Smooth muscle cell (in vitro differentiated cells): ENCODE measurements around the gene HELZ. TPM values are rescaled to one million over a fixed set of nuclear protein-coding genes. Genes with fewer than 3 reads are reported as not detected.
"Not testable (repeated sequence)": the region's sequence is repeated elsewhere in the genome, so short reads cannot be mapped to it uniquely, and the experiment has no call there.

Source experiments
- DNase-seq: peaks from one replicate; lab custom pipeline; 2025; ENCODE audit not compliant: unreplicated experiment; lab: John Stamatoyannopoulos, UW
- H2AFZ ChIP-seq: fragments of 200-600 bp; sonication (generic); 2 replicates; pipeline ENCODE4 v1.6.0; 2016; ENCODE audit warnings: antibody characterized with exemption, low read depth, mild to moderate bottlenecking
- H3F3A ChIP-seq: fragments of 200-600 bp; sonication (generic); 2 replicates; pipeline ENCODE4 v1.6.0; 2017; ENCODE audit warnings: antibody characterized with exemption, low read depth
- H3K27ac ChIP-seq: fragments of 200-600 bp; sonication (generic); 2 replicates; pipeline ENCODE4 v1.5.1; 2016; ENCODE audit warnings: low read depth, mild to moderate bottlenecking
- H3K27me3 ChIP-seq: fragments of 200-600 bp; sonication (generic); 2 replicates; pipeline ENCODE4 v1.6.1; 2016; ENCODE audit warnings: low read depth, mild to moderate bottlenecking
- H3K36me3 ChIP-seq: fragments of 200-600 bp; sonication (generic); 2 replicates; pipeline ENCODE4 v1.5.1; 2016; ENCODE audit warnings: low read depth
- H3K4me1 ChIP-seq: fragments of 200-600 bp; sonication (generic); 2 replicates; pipeline ENCODE4 v1.5.1; 2016; ENCODE audit warnings: low read depth
- H3K4me2 ChIP-seq: fragments of 200-600 bp; sonication (generic); 2 replicates; pipeline ENCODE4 v1.6.0; 2016; ENCODE audit warnings: mild to moderate bottlenecking
- H3K4me3 ChIP-seq: fragments of 200-600 bp; sonication (generic); 2 replicates; pipeline ENCODE4 v1.5.1; 2016; ENCODE audit warnings: mild to moderate bottlenecking
- H3K79me2 ChIP-seq: fragments of 200-600 bp; sonication (generic); 2 replicates; pipeline ENCODE4 v1.6.0; 2016; ENCODE audit warnings: low read depth, mild to moderate bottlenecking
- H3K9ac ChIP-seq: fragments of 200-600 bp; sonication (generic); 2 replicates; pipeline ENCODE4 v1.6.0; 2016; ENCODE audit warnings: low read depth
- H3K9me3 ChIP-seq: fragments of 200-600 bp; sonication (generic); replicated peaks from 2 replicates; pipeline ENCODE4 v1.5.1; 2016; ENCODE audit warnings: low read depth
- H4K20me1 ChIP-seq: fragments of 200-600 bp; sonication (generic); 2 replicates; pipeline ENCODE4 v1.6.0; 2016; ENCODE audit warnings: low read depth
- WGBS: methylation state at CpG from one replicate; pipeline ENCODE4 v1.1.7; 2016; ENCODE audit warnings: low lambda C conversion rate; 5-methylcytosine and 5-hydroxymethylcytosine counted together
- polyA plus RNA-seq: library from polyadenylated mRNA; unstranded; fragments of >200 nt; fragmentation: Nextera tagmentation; extraction: Ambion mirVana; gene quantifications from 2 replicates; pipeline ENCODE4 v1.2.1, GENCODE V29; 2016
- total RNA-seq: library from RNA; depleted of rRNA; stranded (reverse); fragments of >200 nt; gene quantifications from 2 replicates; pipeline ENCODE4 v1.2.3, GENCODE V29; 2014
- TF ChIP-seq, protein P1 (sequence below): fragments of 200-600 bp; sonication (generic); IDR thresholded peaks from 2 replicates; pipeline ENCODE4 v1.5.1; 2017; ENCODE audit warnings: borderline replicate concordance, mild to moderate bottlenecking, antibody characterized with exemption; ENCODE audit not compliant: insufficient read depth, poor library complexity, severe bottlenecking

HELZ gene
- total and polyA plus RNA-seq, 2 experiments from 2014 or later = 18.8 to 34.4 TPM

DNA sequence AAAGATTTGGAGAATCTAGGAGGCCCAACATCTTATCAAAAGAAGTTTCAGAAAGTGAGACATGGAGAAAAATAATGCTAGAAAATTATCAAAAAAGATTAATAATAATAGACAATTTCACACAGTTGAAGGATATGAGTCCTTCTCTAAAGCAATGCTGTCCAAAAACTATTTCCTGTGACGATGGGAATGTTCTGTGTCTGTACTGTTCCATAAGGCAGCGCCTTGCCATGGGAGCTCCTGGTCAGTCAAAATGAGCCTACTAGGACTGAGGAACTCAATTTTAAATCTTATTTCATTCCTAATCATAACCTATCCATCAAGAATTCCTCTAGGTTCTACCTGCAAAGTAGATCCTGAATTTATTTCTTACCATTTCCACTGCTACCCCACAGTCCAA lies 151.6 kb downstream of the HELZ start:
- Histone ChIP-seq H3K36me3 (no peaks in the 10 kb centered on the region), H4K20me1 (peaks cover 84% of the 10 kb centered on the region), H3K4me2 (no peak overlapping the region), H3K9me3 (no peaks in the 10 kb centered on the region), H3K4me3 (no peak overlapping the region), H3K79me2 (peaks cover 26% of the 10 kb centered on the region), H3K9ac (no peak overlapping the region), H3K4me1 (no peaks in the 10 kb centered on the region), H3F3A (no peaks in the 10 kb centered on the region), H3K27ac (no peak overlapping the region), H3K27me3 (no peaks in the 10 kb centered on the region), H2AFZ (no peak overlapping the region)
- TF ChIP-seq, protein P1, sequence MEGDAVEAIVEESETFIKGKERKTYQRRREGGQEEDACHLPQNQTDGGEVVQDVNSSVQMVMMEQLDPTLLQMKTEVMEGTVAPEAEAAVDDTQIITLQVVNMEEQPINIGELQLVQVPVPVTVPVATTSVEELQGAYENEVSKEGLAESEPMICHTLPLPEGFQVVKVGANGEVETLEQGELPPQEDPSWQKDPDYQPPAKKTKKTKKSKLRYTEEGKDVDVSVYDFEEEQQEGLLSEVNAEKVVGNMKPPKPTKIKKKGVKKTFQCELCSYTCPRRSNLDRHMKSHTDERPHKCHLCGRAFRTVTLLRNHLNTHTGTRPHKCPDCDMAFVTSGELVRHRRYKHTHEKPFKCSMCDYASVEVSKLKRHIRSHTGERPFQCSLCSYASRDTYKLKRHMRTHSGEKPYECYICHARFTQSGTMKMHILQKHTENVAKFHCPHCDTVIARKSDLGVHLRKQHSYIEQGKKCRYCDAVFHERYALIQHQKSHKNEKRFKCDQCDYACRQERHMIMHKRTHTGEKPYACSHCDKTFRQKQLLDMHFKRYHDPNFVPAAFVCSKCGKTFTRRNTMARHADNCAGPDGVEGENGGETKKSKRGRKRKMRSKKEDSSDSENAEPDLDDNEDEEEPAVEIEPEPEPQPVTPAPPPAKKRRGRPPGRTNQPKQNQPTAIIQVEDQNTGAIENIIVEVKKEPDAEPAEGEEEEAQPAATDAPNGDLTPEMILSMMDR = no peak
- no peak for DNase-seq
- WGBS = 94% methylated on average over 2 of the region's 2 CpGs

DNA sequence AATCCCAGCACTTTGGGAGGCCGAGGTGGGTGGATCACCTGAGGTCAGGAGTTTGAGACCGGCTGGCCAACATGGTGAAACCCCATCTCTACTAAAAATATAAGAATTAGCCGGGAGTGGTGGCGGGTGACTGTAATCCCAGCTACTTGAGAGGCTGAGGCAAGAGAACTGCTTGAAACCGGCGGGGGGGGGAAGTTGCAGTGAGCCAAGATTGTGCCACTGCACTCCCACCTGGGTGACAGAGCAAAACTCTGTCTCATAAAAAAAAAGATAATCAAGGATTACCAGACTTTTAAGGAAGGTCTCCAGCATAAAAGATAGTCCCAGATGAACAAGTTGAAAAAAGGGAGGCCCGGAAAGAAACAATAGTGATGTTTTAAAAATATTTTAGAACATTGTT lies 152.3 kb downstream of the HELZ start:
- not testable (repeated sequence) for H2AFZ ChIP-seq, H3K4me3 ChIP-seq, H3K4me2 ChIP-seq, H3K36me3 ChIP-seq, H3K9me3 ChIP-seq, H3F3A ChIP-seq, H3K4me1 ChIP-seq, H3K9ac ChIP-seq, DNase-seq, H3K27me3 ChIP-seq, H3K27ac ChIP-seq
- Histone ChIP-seq H3K79me2 (peaks cover 25% of the 10 kb centered on the region), H4K20me1 (peaks cover 78% of the 10 kb centered on the region)
- 87% methylated on average over 7 of the region's 7 CpGs for WGBS

DNA sequence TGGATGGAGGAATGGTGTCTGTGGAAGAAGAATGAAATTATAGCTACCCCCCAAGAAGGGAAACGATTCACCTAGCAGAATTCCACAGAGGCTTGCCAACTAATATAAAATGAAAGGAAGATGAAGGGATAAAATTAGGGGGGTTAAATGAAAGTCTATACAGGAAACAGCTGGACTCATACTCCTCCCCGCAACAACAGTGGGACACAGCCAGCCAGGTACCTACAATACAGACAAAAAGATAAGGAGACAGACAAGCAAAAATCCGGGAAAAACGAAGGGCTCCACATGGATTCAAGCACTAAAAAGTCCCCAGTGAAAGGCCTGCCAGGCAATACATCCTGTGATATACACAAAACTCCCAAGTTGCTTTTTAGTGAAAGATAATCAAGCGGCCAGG lies 152.7 kb downstream of the HELZ start:
- Histone ChIP-seq H3K4me1 (no peaks in the 10 kb centered on the region), H2AFZ (no peak overlapping the region), H3F3A (no peaks in the 10 kb centered on the region), H3K36me3 (no peaks in the 10 kb centered on the region), H3K4me3 (no peak overlapping the region), H3K4me2 (no peak overlapping the region), H3K27me3 (no peaks in the 10 kb centered on the region), H4K20me1 (peaks cover 74% of the 10 kb centered on the region), H3K27ac (no peak overlapping the region), H3K9me3 (no peaks in the 10 kb centered on the region), H3K9ac (no peak overlapping the region), H3K79me2 (peaks cover 20% of the 10 kb centered on the region)
- TF ChIP-seq, protein P1 = no peak
- WGBS = 92% methylated on average over 5 of the region's 5 CpGs
- no peak for DNase-seq

DNA sequence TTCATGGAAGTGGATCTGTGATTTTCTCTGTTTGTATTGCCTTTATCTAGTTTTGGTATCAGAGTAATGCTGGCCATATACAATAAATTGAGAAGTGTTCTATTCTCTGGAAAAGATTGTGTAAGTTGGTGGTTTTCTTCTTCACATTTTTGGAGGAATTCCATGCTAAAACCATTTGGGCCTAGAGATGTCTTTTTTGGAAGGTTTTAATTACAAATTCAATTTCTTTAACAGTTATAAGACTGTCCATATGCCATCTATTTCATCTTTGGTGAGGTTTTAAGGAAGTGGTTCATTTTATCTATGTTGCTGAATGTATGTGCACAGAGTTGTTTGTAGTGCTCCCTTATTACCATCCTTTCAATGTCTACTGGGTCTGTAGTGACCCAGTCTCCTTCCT lies 154.7 kb downstream of the HELZ start:
- H3K27me3 ChIP-seq = no peaks in the 10 kb centered on the region

More for the DNA sequence above, 154.7 kb downstream of the HELZ start:
- no peak for DNase-seq
- Histone ChIP-seq H3K9me3 (no peaks in the 10 kb centered on the region), H3K9ac (no peak overlapping the region), H3K4me3 (no peak overlapping the region), H3K36me3 (peaks cover 3% of the 10 kb centered on the region), H3K79me2 (peaks cover 18% of the 10 kb centered on the region), H2AFZ (no peak overlapping the region), H3K4me1 (no peaks in the 10 kb centered on the region), H3K27ac (no peak overlapping the region), H4K20me1 (peaks cover 64% of the 10 kb centered on the region), H3K4me2 (no peak overlapping the region), H3F3A (no peaks in the 10 kb centered on the region)
- TF ChIP-seq, protein P1 = no peak
